GM18870 (cell line): ENCODE results near the gene OR52M1.

Source experiments
- ATAC-seq: cut with Tn5 transposase; IDR thresholded peaks from one replicate; pipeline ENCODE4 v1.9.1; 2021; ENCODE audit warnings: moderate library complexity; ENCODE audit not compliant: unreplicated experiment

Gene OR52M1

DNA sequence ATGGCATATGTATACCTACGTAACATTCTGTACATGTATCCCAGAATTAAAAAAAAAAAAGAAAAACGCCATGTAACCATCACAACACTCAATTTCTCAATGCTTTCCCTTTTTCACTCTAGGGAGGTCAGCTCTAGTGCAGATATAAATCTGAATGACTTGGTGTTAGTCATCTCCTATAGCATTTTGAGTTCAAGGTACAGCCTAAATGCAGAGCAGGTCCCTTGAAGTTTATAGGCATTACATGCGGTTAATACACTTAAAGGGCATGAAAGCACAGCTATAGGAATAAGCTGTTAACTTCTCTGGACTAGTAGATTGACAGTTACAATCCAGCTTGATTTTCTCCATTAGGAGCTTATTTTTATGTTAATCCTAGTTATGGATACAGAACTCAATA lies 20.4 kb downstream of the OR52M1 start:
- no peak for ATAC-seq

GRCh38 chr11:4569075-4569474 lies 24.1 kb downstream of the OR52M1 start:
- no peak for ATAC-seq

DNA sequence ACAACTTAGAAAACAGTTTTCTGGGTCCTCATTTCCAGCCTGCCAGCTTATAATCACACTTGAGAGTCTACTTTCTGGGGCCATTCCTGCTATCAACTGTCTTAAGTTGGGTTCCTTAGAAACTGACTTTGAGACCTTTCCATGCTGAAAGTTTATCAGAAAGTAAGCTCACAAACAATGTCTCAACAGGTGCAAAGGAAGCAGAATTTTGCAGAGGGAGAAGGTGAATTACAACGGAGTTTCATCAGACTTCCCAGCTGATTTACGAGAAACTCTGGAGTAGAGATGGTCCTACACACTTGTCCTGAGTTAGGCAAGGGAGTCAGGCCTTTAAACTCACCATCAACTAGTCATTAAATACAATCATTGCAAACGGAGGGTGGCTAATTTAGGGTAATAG lies 31.9 kb downstream of the OR52M1 start:
- no peak for ATAC-seq

DNA sequence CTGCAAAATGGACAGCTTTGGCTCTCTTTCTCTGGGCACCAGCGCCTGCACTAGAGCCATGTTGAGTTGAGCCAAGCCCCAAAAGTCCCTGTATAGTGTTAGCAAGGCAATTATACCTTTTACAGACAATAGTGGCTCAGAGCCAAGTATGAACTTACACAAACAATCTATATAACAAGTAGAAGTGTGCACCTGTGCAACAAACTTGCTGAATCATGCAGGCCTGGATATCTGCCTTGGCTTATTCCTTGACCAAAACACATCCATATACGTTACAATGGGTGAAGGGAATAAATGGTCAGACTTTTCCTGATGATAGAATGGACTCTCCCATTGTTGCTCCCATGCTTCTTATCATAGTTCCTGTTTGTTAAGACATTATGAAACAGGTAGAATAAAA lies 32.8 kb downstream of the OR52M1 start:
- no peak for ATAC-seq

GRCh38 chr11:4578624-4579023 lies 33.6 kb downstream of the OR52M1 start:
- no peak for ATAC-seq

DNA sequence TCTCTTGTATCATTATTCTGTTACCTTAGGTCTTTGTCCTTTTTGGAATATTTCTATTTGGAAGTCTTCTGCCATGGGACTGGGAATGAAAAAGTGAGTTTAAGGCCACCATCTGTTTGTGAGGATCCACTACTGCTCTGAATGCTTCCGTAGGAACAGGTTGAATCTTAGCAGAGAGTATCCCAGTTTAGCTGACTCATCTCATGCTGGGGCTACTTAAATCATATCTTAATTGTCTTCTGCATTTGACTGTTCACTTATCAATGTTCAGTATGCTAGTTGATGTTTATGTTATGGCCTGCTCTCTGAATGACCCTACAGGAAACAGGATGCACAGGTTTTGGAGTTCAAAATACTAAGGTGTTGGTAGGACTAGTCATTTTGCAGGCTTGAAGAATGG lies 35.1 kb downstream of the OR52M1 start:
- ATAC-seq = no peak

GRCh38 chr11:4581443-4581842 lies 36.5 kb downstream of the OR52M1 start, which contains the start of gene OR52I2:
Gene OR52I2, plus strand, starts transcription at chr11:4581743.
- no peak for ATAC-seq

- no peak for ATAC-seq
Observed at GRCh38 chr11:4589017-4589416, 44.0 kb downstream of the OR52M1 start.

DNA sequence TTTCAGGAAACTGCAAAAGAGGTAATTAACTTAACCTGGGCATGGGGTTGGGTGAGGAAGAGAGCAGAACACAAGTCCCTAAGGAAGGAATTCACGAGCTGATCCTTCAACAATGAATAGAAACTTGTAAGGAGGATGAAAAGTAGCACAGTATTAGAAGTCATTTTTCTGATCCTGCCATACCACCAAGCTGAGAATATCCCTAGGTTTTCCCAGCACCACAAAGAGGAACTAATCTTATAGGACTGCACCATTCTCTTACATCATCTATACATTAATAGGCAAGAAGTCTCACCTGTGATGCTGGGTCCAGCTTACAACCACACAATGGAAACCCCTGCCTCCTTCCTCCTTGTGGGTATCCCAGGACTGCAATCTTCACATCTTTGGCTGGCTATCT lies 48.7 kb downstream of the OR52M1 start, which contains the start of gene OR52I1:
Gene OR52I1 (plus strand): TSS at position 301 of the 400 bp plus-strand sequence. CDS start 0 bp downstream, at position 301.
- no peak for ATAC-seq
